Measurements from ENCODE around the gene FAM228A.
"Not testable (repeated sequence)": the region's sequence is repeated elsewhere in the genome, so short reads cannot be mapped to it uniquely, and the experiment has no call there.

The FAM228A gene
- total RNA-seq = 0 to 0.19 (median 0.09) reads per million in 3 donors

GRCh38 chr2:24174851-24175277, at the start of gene FAM228A:
Gene FAM228A, plus strand, starts transcription at chr2:24175053. Its CDS starts 428 bp downstream, at chr2:24175481.
- DNase-seq = no peak
- no peak within 1 kb of the TSS for H3K27ac ChIP-seq (ENCODE audit: insufficient read depth, low read length, poor library complexity, severe bottlenecking)

GRCh38 chr2:24125956-24126355, 48.9 kb upstream of the FAM228A start:
- Histone ChIP-seq H3K27me3 (replicated peaks; ENCODE audit: control insufficient read depth, insufficient read depth, low read length, poor library complexity, severe bottlenecking) (no peaks in the 10 kb centered on the region), H3K36me3 (ENCODE audit: control insufficient read depth, insufficient read depth, low read length) (no peaks in the 10 kb centered on the region), H3K27ac (ENCODE audit: insufficient read depth, low read length, poor library complexity, severe bottlenecking) (no peak overlapping the region), H3K4me3 (ENCODE audit: insufficient read depth, low read depth, low read length, poor library complexity, severe bottlenecking) (no peak overlapping the region), H3K9me3 (ENCODE audit: control insufficient read depth, low read length) (no peaks in the 10 kb centered on the region), H3K4me1 (ENCODE audit: control insufficient read depth, insufficient read depth, low read length, poor library complexity, severe bottlenecking) (peaks cover 5% of the 10 kb centered on the region)
- no peak for DNase-seq

More at GRCh38 chr2:24174851-24175277, at the start of gene FAM228A:
- H3K4me3 ChIP-seq (ENCODE audit: insufficient read depth, low read depth, low read length, poor library complexity, severe bottlenecking) = no peak within 1 kb of the TSS
- H3K36me3 ChIP-seq (ENCODE audit: control insufficient read depth, insufficient read depth, low read length) = no peaks in the 10 kb centered on the region
- no peaks in the 10 kb centered on the region for H3K4me1 ChIP-seq (ENCODE audit: control insufficient read depth, insufficient read depth, low read length, poor library complexity, severe bottlenecking)
- no peaks in the 10 kb centered on the region for H3K27me3 ChIP-seq (replicated peaks; ENCODE audit: control insufficient read depth, insufficient read depth, low read length, poor library complexity, severe bottlenecking)
- H3K9me3 ChIP-seq (ENCODE audit: control insufficient read depth, low read length) = no peaks in the 10 kb centered on the region

- DNase-seq = no peak
- Histone ChIP-seq H3K27ac (ENCODE audit: insufficient read depth, low read length, poor library complexity, severe bottlenecking) (no peak overlapping the region), H3K4me1 (ENCODE audit: control insufficient read depth, insufficient read depth, low read length, poor library complexity, severe bottlenecking) (no peaks in the 10 kb centered on the region), H3K27me3 (replicated peaks; ENCODE audit: control insufficient read depth, insufficient read depth, low read length, poor library complexity, severe bottlenecking) (no peaks in the 10 kb centered on the region), H3K36me3 (ENCODE audit: control insufficient read depth, insufficient read depth, low read length) (no peaks in the 10 kb centered on the region), H3K4me3 (ENCODE audit: insufficient read depth, low read depth, low read length, poor library complexity, severe bottlenecking) (no peak overlapping the region), H3K9me3 (ENCODE audit: control insufficient read depth, low read length) (no peaks in the 10 kb centered on the region)
Measured at GRCh38 chr2:24132543-24132942, 42.3 kb upstream of the FAM228A start.

- H3K27ac ChIP-seq (ENCODE audit: insufficient read depth, low read length, poor library complexity, severe bottlenecking); H3K4me1 ChIP-seq (ENCODE audit: control insufficient read depth, insufficient read depth, low read length, poor library complexity, severe bottlenecking); H3K36me3 ChIP-seq (ENCODE audit: control insufficient read depth, insufficient read depth, low read length); H3K4me3 ChIP-seq (ENCODE audit: insufficient read depth, low read depth, low read length, poor library complexity, severe bottlenecking); H3K27me3 ChIP-seq (replicated peaks; ENCODE audit: control insufficient read depth, insufficient read depth, low read length, poor library complexity, severe bottlenecking); H3K9me3 ChIP-seq (ENCODE audit: control insufficient read depth, low read length); DNase-seq: not testable (repeated sequence)
Measured at GRCh38 chr2:24140305-24140704, 34.5 kb upstream of the FAM228A start.

- Histone ChIP-seq H3K36me3 (ENCODE audit: control insufficient read depth, insufficient read depth, low read length) (no peaks in the 10 kb centered on the region), H3K4me3 (ENCODE audit: insufficient read depth, low read depth, low read length, poor library complexity, severe bottlenecking) (no peak overlapping the region), H3K27ac (ENCODE audit: insufficient read depth, low read length, poor library complexity, severe bottlenecking) (no peak overlapping the region), H3K4me1 (ENCODE audit: control insufficient read depth, insufficient read depth, low read length, poor library complexity, severe bottlenecking) (no peaks in the 10 kb centered on the region), H3K27me3 (replicated peaks; ENCODE audit: control insufficient read depth, insufficient read depth, low read length, poor library complexity, severe bottlenecking) (no peaks in the 10 kb centered on the region), H3K9me3 (ENCODE audit: control insufficient read depth, low read length) (no peaks in the 10 kb centered on the region)
- DNase-seq = no peak
Measured at GRCh38 chr2:24147364-24147763, 27.5 kb upstream of the FAM228A start.

- Histone ChIP-seq H3K4me1 (ENCODE audit: control insufficient read depth, insufficient read depth, low read length, poor library complexity, severe bottlenecking) (no peaks in the 10 kb centered on the region), H3K36me3 (ENCODE audit: control insufficient read depth, insufficient read depth, low read length) (no peaks in the 10 kb centered on the region), H3K9me3 (ENCODE audit: control insufficient read depth, low read length) (no peaks in the 10 kb centered on the region), H3K27me3 (replicated peaks; ENCODE audit: control insufficient read depth, insufficient read depth, low read length, poor library complexity, severe bottlenecking) (no peaks in the 10 kb centered on the region), H3K4me3 (ENCODE audit: insufficient read depth, low read depth, low read length, poor library complexity, severe bottlenecking) (no peak overlapping the region), H3K27ac (ENCODE audit: insufficient read depth, low read length, poor library complexity, severe bottlenecking) (no peak overlapping the region)
- no peak for DNase-seq
Measured at GRCh38 chr2:24152413-24153197, 22.2 kb upstream of the FAM228A start.

- no peaks in the 10 kb centered on the region for H3K36me3 ChIP-seq (ENCODE audit: control insufficient read depth, insufficient read depth, low read length)
- H3K9me3 ChIP-seq (ENCODE audit: control insufficient read depth, low read length) = no peaks in the 10 kb centered on the region
- no peaks in the 10 kb centered on the region for H3K4me1 ChIP-seq (ENCODE audit: control insufficient read depth, insufficient read depth, low read length, poor library complexity, severe bottlenecking)
- H3K4me3 ChIP-seq (ENCODE audit: insufficient read depth, low read depth, low read length, poor library complexity, severe bottlenecking) = no peak overlapping the region
- H3K27me3 ChIP-seq (replicated peaks; ENCODE audit: control insufficient read depth, insufficient read depth, low read length, poor library complexity, severe bottlenecking) = no peaks in the 10 kb centered on the region
- no peak for DNase-seq
- H3K27ac ChIP-seq (ENCODE audit: insufficient read depth, low read length, poor library complexity, severe bottlenecking) = no peak overlapping the region
Measured at GRCh38 chr2:24153478-24153877, 21.4 kb upstream of the FAM228A start.

- H3K4me1 ChIP-seq (ENCODE audit: control insufficient read depth, insufficient read depth, low read length, poor library complexity, severe bottlenecking) = no peaks in the 10 kb centered on the region
- no peak for DNase-seq
- no peak overlapping the region for H3K4me3 ChIP-seq (ENCODE audit: insufficient read depth, low read depth, low read length, poor library complexity, severe bottlenecking)
- no peak overlapping the region for H3K27ac ChIP-seq (ENCODE audit: insufficient read depth, low read length, poor library complexity, severe bottlenecking)
- no peaks in the 10 kb centered on the region for H3K9me3 ChIP-seq (ENCODE audit: control insufficient read depth, low read length)
- H3K36me3 ChIP-seq (ENCODE audit: control insufficient read depth, insufficient read depth, low read length) = no peaks in the 10 kb centered on the region
- H3K27me3 ChIP-seq (replicated peaks; ENCODE audit: control insufficient read depth, insufficient read depth, low read length, poor library complexity, severe bottlenecking) = no peaks in the 10 kb centered on the region
Measured at GRCh38 chr2:24158131-24158530, 16.7 kb upstream of the FAM228A start.

- DNase-seq = no peak
Measured at GRCh38 chr2:24159708-24160107, 15.1 kb upstream of the FAM228A start.

GRCh38 chr2:24160761-24161160, 14.1 kb upstream of the FAM228A start:
- Histone ChIP-seq H3K4me1 (ENCODE audit: control insufficient read depth, insufficient read depth, low read length, poor library complexity, severe bottlenecking) (no peaks in the 10 kb centered on the region), H3K36me3 (ENCODE audit: control insufficient read depth, insufficient read depth, low read length) (no peaks in the 10 kb centered on the region), H3K4me3 (ENCODE audit: insufficient read depth, low read depth, low read length, poor library complexity, severe bottlenecking) (no peak overlapping the region), H3K27ac (ENCODE audit: insufficient read depth, low read length, poor library complexity, severe bottlenecking) (no peak overlapping the region), H3K27me3 (replicated peaks; ENCODE audit: control insufficient read depth, insufficient read depth, low read length, poor library complexity, severe bottlenecking) (no peaks in the 10 kb centered on the region), H3K9me3 (ENCODE audit: control insufficient read depth, low read length) (no peaks in the 10 kb centered on the region)
- no peak for DNase-seq

More at GRCh38 chr2:24159708-24160107, 15.1 kb upstream of the FAM228A start:
- no peaks in the 10 kb centered on the region for H3K4me1 ChIP-seq (ENCODE audit: control insufficient read depth, insufficient read depth, low read length, poor library complexity, severe bottlenecking)
- no peaks in the 10 kb centered on the region for H3K27me3 ChIP-seq (replicated peaks; ENCODE audit: control insufficient read depth, insufficient read depth, low read length, poor library complexity, severe bottlenecking)
- H3K27ac ChIP-seq (ENCODE audit: insufficient read depth, low read length, poor library complexity, severe bottlenecking) = no peak overlapping the region
- H3K9me3 ChIP-seq (ENCODE audit: control insufficient read depth, low read length) = no peaks in the 10 kb centered on the region
- H3K4me3 ChIP-seq (ENCODE audit: insufficient read depth, low read depth, low read length, poor library complexity, severe bottlenecking) = no peak overlapping the region
- H3K36me3 ChIP-seq (ENCODE audit: control insufficient read depth, insufficient read depth, low read length) = no peaks in the 10 kb centered on the region
